GM18498 (cell line): ENCODE results near the gene FAM161A.
"Not testable (repeated sequence)": the region's sequence is repeated elsewhere in the genome, so short reads cannot be mapped to it uniquely, and the experiment has no call there.

Source experiments
- ATAC-seq: cut with Tn5 transposase; IDR thresholded peaks from one replicate; pipeline ENCODE4 v1.9.1; 2021; ENCODE audit warnings: mild to moderate bottlenecking, moderate library complexity; ENCODE audit not compliant: unreplicated experiment

FAM161A gene, protein sequence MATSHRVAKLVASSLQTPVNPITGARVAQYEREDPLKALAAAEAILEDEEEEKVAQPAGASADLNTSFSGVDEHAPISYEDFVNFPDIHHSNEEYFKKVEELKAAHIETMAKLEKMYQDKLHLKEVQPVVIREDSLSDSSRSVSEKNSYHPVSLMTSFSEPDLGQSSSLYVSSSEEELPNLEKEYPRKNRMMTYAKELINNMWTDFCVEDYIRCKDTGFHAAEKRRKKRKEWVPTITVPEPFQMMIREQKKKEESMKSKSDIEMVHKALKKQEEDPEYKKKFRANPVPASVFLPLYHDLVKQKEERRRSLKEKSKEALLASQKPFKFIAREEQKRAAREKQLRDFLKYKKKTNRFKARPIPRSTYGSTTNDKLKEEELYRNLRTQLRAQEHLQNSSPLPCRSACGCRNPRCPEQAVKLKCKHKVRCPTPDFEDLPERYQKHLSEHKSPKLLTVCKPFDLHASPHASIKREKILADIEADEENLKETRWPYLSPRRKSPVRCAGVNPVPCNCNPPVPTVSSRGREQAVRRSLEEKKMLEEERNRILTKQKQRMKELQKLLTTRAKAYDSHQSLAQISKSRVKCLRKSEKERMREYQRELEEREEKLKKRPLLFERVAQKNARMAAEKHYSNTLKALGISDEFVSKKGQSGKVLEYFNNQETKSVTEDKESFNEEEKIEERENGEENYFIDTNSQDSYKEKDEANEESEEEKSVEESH

DNA sequence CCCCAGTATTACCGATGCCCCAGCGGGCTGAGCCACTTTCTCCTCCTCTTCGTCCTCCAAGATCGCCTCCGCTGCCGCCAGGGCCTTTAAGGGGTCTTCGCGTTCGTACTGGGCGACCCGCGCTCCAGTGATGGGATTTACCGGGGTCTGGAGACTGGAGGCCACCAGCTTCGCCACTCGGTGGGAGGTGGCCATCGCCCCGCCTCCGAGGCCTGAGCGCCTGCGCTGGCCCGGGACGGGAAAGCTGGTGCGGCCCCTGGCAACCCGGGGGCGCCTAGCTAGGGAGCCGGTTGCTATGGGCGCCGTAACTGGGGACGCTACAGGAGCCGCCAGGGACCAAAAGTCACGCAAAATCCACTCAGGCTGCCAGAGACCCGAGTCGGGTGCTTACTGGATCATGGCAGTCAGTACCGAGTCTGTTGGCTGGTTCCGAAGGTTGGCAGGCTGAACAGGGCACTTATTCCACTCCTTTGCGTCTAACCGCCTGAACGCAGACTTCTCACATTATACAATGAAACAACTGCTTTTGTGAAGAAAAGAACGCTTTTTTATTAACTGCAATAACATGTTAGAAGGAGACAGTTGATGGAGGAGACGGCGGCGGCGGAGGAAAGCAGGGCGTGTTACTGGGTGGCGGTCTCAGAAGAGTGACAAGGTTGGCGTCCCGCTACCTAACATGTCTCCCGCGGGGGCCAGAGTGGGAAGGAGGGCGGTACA, at the start of gene FAM161A:
FAM161A (minus strand) TSS at position 214 of the 717 bp plus-strand sequence; CDS start at position 195, 19 bp downstream.
- peak; percentile 84 for ATAC-seq

DNA sequence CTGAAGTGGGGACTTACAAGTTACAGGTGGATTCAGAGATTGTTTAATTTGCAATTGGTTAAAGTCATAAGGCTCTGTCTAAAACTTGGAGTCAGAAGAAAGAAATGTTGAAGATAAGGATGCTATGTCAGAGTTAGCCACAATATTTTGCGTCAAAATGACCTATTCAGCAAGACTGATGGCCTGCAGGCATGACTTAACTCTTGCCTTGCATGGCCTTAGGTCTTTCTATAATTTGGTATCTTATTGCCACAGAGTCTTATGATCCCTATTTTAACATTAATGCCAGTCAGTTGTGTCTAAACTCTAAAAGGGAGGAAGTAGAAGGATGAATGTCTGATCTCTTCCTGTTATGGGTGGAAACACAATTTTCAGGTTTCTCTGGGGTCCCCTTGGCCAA, 46.4 kb upstream of the FAM161A start:
- ATAC-seq, result no peak

- no peak for ATAC-seq
Observed at GRCh38 chr2:61898810-61899209, 45.0 kb upstream of the FAM161A start.

- ATAC-seq, result peak; percentile 85
Observed at GRCh38 chr2:61888267-61889055, 34.6 kb upstream of the FAM161A start, which contains the start of gene CCT4. Gene CCT4 (minus strand): TSS chr2:61888656. CDS start chr2:61888507, 149 bp downstream.

DNA sequence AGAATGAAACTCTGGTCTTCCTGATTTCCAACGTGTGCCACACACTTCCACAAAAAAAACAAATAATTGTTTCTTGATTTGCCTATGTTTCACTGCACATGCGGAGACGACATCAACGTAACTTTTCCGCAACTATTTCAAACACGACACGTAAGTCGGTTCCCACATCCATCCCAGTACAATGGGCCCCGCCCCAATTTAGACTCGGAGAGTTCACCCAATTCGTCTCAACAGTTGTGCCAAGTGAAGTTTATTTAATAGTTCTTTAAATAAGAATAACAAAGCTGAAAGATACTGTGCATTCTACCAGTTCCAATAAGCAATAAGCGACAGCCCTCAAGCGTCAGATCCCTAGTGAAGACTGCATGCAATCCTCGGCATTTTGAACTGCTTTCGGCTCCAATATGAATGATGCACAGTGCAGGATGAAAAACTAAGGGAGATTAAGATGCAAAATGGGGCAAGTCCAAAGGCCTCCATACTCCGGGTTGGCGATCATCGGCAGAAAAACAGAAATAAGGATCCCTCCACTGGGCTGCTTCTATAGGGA, 33.9 kb upstream of the FAM161A start:
- peak; percentile 7 for ATAC-seq

- ATAC-seq, result no peak
Observed at GRCh38 chr2:61885896-61886603, 32.2 kb upstream of the FAM161A start.

DNA sequence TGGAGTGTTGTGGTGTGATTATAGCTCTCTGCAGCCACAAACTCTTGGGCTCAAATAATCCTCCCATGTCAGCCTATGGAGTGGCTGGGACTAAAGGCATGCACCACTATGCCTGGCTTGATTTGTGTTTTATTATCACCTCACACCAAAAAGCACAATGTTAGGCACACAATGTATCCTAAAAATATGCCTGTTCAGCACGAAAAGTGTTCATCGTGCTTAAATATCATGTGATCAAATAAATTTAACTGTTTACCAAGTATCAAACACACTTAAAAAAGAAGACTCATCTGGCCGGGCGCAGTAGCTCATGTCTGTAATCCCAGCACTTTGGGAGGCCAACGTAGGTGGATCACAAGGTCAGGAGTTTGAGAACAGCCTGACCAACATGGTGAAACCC, 29.0 kb upstream of the FAM161A start:
- ATAC-seq, result no peak

DNA sequence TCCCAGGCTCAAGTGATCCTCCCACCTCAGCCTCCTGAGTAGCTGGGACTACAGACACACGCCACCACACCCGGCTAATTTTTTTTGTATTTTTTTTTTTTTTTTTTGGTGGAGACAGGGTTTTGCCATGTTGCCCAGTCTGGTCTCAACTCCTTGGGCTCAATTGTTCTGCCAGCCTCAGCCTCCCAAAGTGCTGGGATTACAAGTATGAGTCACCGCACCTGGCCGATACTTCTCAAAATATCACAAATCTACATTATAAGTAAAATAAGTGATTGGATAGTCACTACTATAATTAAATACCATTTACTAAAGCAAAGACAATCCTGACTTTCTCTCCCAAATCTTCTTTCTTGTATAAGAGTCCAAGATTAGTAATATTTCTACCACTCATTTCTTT, 25.5 kb upstream of the FAM161A start:
- ATAC-seq, result not testable (repeated sequence)

GRCh38 chr2:61878761-61879160, 24.9 kb upstream of the FAM161A start:
- no peak for ATAC-seq

DNA sequence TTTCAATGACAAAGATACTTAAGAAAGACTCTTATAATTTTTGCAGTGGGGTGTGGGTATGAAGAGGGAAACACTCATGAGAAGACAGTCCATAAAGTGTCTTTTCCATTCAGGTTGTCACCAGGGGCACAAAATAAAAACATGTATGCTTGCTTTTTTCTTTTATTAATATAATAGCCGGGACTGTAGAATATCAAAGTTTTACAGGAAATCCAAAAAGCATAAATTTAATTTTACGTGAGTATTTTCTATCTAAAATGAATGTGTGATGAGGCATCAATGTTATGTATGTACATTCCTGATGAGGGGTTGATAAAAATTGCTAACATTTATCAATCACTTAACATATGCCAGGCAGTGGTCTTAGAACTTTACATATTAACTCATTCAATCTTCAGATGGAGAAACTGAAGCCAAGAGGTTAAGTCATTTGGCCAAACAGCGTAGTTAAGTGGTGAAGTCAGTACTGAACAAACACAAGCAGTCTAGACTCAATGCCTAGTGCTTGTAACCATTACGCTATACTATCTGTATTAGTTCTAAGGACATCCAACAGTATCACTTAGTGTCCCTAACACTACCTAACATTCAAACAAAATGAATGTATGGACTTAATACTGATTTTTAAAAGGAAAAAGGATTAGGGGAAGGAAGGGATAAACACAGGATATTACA, 23.8 kb upstream of the FAM161A start:
- ATAC-seq, result no peak

DNA sequence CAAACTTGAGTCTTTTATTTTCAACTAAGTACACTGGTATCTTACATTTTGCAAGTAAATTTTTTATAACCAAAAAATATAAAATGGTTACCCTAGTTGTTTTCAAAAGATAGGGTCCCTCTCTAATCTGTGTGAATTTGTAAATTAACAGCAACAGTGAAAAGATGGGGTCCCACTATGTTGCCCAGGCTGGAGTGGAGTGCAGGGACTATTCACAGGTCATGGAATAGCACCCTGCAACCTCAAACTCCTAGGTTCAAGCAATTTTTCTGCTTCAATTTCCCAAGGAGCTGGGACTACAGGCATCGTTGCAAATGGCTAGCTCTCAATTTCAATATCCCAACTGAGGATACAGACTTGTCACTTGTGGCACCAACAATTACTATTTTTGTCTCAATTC, 22.5 kb upstream of the FAM161A start:
- no peak for ATAC-seq

DNA sequence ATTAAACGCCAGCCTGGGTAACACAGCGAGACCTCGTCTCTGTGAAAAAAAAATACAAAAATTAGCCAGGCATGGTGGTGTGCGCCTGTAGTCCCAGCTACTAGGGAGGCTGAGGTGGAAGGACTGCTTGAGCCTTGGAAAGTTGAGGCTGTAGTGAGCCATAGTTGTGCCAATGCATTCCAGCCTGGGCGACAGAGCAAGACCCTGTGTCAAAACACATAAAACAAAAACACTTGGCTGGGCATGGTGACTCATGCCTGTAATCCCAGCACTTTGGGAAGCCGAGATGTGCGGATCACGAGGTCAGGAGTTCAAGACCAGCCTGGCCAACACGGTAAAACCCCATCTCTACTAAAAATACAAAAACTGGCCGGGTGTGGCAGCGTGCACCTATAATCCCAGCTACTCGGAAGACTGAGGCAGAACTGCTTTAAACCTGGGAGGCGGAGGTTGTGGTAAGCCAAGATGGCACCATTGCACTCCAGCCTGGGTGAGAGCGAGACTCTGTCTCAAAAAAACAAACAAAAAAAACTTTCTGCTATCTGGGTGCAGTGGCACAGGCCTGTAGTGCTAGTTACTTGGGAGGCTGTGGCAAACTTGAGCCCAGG, 12.7 kb upstream of the FAM161A start:
- ATAC-seq, result not testable (repeated sequence)

DNA sequence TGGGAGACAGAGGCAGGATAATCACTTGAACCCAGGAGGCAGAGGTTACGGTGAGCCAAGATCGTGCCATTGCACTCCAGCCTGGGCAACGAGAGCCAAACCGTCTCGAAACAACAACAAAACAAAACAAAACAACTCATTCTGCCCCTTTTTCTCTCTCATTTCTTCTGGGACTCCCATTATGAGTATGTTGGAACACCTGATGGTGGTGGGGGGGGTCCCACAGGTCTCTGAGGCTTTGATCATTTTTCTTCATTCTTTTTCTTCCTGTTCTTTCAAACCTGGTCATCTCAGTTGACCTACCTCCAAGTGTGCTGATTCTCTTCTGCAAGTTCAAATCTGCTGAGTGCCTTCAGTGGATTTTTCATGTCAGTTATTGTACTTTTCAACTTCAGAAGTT, 8.2 kb upstream of the FAM161A start:
- ATAC-seq, result no peak

DNA sequence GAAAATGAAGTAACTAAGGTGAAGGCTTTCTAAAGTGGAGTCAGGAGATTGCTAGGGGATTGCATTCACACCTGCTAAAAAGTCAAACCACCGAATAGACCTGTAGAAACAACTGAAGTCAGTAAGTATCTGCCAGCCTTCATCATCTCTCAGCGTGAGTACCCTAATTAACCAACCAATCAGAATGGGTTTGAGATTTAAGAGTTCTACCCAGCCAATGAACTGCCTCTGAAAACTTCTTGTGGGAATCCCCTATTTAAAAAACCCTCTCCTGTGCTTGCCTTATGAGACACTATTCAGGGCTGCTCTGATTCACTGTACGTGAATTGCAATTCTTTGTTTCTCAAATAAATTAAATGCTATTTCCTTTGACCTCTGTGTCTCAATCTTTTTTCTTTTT, 3.4 kb upstream of the FAM161A start:
- no peak for ATAC-seq

GRCh38 chr2:61855318-61855613, 1.4 kb upstream of the FAM161A start:
- no peak for ATAC-seq

DNA sequence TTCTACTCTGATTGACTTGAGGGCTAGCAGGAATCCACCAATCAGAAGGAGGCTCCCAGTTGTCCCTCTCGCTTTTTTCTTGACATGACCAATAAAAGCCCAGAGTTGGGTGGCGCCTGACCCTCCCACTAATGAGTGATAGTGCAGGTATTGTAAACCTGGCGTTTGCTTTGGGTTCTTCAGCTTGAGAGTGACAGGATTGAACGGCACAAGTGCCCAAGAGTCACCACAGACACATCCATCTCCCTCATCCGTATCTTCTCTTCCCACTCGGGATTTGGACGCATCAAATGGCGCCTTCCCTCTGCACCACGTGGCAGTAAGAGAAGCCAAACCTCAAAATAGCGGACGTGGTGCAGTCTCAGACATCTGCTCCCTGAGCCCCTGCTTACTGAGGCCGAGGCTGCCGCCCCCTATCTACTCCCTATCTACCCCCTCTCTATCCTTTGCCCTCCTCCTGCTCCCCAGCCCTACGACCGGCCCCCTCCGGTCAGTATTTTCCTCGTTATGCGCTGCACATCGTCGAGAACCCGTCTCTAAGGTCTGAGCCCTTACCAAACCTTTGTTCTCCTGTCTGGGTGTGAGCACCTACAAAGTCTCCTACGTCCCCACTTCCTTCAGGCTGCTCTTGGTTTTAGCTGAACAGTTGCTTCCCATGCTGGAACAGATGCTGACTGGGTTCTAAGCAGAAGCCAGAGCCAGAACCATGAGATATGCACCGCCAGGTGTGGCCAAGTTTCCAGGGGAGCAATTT, 881 bp upstream of the FAM161A start:
- peak; percentile 85 for ATAC-seq

DNA sequence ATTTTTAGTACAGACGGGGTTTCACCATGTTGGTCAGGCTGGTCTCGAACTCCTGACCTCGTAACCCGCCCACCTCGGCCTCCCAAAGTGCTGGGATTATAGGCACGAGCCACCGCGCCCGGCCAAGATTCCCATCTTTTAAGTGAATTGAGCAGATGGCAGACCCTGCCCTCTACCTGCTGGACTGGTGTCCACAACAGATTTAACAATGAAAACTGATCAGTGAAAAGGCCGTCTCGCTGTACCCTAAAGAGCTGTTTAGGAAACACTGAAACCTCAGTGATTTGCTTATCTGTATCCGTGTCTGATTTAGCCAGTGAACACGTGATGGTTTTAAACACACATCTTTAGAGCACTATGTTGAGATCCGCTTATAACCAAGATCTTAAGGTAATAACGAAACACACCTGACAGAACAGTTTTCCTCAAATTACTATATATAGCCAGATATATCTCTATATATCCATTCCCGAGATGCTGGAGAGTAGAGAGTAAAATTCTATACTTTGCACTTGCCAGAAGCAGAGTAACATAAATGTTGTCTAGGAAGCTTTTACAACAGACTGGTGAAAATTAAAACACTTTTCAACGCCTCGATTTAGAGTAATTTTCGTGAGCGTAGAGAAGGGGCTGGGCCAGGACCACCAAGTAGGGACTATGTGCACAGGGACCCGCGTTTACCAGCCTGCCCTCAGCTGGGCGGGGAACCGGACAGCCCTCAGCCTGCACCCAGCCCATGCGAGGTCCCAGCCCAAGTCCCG, 594 bp downstream of the FAM161A start:
- peak; percentile 71 for ATAC-seq

DNA sequence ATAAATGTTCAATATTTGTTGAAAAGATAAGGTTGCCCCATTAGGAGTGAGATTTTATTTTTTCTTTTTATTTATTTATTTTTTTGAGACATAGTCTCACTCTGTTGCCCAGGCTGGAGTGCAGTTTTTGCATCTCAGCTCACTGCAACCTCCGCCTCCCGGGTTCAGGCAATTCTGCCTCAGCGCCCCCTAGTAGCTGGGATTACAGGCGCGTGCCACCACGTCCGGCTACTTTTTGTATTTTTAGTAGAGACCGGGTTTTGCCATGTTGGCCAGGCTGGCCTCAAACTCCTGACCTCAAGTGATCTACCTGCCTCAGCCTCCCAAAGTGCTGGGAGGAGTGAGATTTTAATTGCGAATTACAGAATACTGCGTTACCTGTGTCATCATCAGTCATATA, 2.6 kb downstream of the FAM161A start:
- ATAC-seq, result not testable (repeated sequence)
